ENCODE measurements around the gene GRAPL. TPM values are rescaled to one million over a fixed set of nuclear protein-coding genes. Genes with fewer than 3 reads are reported as not detected.
"Not testable (repeated sequence)": the region's sequence is repeated elsewhere in the genome, so short reads cannot be mapped to it uniquely, and the experiment has no call there.

The GRAPL gene
- total RNA-seq, 8 experiments from 2014 or later, result 0.90 to 5.2 (median 1.4) TPM; not detected in 2

DNA sequence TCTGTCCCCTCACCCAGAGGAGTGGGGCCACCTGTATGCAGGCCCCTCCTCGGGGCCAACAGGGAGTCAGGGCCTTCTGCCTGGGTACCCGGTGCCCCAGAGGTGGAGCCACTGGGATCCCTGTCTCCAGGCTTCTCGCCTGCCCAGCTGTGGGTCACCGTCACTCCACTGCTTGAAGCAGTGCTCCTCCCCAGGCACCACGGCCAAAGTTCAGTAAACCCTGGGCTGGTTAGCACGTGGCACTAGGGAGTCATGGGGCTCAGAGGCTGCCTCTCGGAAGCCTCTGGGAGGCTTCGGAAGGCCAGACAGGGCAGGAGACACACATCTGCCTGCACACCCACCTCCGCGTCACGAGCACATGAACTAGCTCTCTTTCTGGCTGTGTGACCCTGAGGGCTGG is 18.1 kb downstream of the GRAPL start:
- WGBS, 10 experiments, result no CpG with 5 or more reads among the region's 11 CpGs
- H3K27ac ChIP-seq; in situ Hi-C loops (cut with MboI; ENCODE audit: low pct_unique_long_range_greater_than_20kb in 2 of 9, low sequenced_read_pairs in 9 of 9, unreplicated experiment in 9 of 9); H3K4me3 ChIP-seq; ATAC-seq (replicated peaks in 6 of 8); H3K4me1 ChIP-seq (replicated peaks in 1 of 2): not testable (repeated sequence)

DNA sequence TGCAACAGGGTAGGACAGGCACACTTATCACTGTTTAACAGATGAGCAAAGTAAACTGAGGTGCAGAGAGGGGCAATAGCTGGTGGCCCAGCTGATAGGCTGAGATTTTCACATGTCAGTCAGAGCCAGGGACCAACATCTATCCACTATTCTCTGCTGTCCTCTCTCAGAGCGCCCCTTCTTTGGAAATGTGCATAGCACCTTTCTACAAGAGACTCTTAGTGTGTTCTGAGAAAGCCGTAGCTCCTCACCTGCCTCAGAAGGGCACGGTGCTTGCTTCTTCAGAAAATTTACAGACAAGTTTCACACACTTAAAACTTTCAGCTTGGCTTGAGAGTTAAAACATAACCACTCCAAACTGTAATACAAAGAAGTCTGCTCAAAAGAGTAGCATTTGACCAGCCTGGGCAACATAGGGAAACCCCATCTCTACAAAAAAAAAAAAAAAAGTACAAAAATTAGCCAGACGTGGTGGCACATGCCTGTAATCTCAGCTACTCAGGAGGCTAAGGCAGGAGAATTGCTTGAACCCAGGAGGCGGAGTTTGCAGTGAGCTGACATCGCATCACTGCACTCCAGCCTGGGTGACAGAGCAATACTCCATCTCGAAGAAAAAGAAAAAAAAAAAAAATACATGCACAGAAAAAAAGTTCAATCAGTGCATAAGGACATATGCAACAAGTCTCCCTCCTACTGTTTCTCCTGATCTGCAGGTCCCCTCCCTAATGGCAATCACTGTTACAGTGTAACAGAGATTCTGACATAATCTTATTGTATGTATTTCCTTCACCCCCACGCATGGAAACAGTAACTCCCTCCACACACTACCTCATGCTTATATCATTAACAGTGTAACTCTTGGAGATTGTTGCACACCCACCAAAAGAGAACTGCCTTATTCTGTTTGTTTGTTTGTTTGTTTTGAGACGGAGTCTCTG is 23.6 kb downstream of the GRAPL start:
- WGBS, 10 experiments, result no CpG with 5 or more reads among the region's 9 CpGs
- H3K4me1 ChIP-seq (replicated peaks in 1 of 2); in situ Hi-C loops (cut with MboI; ENCODE audit: low pct_unique_long_range_greater_than_20kb in 2 of 9, low sequenced_read_pairs in 9 of 9, unreplicated experiment in 9 of 9); H3K4me3 ChIP-seq; H3K27ac ChIP-seq: not testable (repeated sequence)
- peak; percentile 41 to 85 (median 64) for ATAC-seq (replicated peaks in 6 of 8)

- H3K27ac ChIP-seq; in situ Hi-C loops (cut with MboI; ENCODE audit: low pct_unique_long_range_greater_than_20kb in 2 of 9, low sequenced_read_pairs in 9 of 9, unreplicated experiment in 9 of 9); H3K4me1 ChIP-seq (replicated peaks in 1 of 2); H3K4me3 ChIP-seq: not testable (repeated sequence)
- WGBS, 10 experiments, result no CpG with 5 or more reads among the region's 8 CpGs
- ATAC-seq (replicated peaks in 6 of 8), result peak in 5 of 8 experiments; percentile 86 to 93 (median 91)
These were observed 30.2 kb downstream of the GRAPL start for GRCh38 chr17:19157628-19158027.

DNA sequence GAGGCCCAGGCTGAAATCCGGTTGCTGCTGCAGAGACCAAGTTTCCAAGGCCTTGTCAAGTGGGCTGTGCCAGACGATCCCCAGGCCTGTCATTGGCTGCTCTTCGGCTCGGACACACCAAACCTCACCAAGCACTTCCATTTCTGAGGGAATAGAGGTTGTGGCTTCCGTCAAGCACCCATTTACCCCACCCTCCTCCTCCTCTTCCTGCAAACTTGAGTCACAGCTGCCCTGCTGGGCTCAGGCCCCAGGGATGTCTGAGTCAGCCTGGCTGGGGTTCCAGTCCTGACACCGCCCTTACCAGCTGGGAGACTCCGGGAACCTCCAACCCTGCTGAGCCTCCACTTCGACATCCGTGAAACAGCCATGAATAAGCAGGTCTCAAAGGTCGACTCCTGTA is 31.1 kb downstream of the GRAPL start:
- H3K4me1 ChIP-seq (replicated peaks in 1 of 2); in situ Hi-C loops (cut with MboI; ENCODE audit: low pct_unique_long_range_greater_than_20kb in 2 of 9, low sequenced_read_pairs in 9 of 9, unreplicated experiment in 9 of 9); H3K27ac ChIP-seq; H3K4me3 ChIP-seq: not testable (repeated sequence)
- ATAC-seq (replicated peaks in 6 of 8), result peak in 3 of 8 experiments; percentile 7 to 67 (median 65)
- WGBS, 10 experiments, result no CpG with 5 or more reads among the region's 10 CpGs

DNA sequence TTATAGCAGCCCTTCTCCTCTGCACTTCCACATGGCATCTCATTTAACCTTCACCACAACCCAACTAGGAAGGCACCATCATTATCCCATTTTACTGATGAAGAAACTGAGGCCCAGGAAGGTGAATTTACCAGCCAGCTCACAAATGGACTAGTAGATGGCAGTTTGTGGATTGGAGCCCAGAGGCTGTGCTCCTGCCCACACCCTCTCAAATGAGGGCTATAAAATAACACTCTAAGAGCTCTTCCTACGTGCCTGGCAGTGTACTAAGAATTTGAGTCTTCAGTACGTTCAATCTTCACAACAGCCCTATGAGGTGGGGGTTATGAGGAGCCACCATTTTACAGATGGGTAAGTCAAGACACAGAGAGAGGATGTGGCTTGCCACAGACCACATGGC is 31.5 kb downstream of the GRAPL start:
- ATAC-seq (replicated peaks in 6 of 8); H3K4me1 ChIP-seq (replicated peaks in 1 of 2); in situ Hi-C loops (cut with MboI; ENCODE audit: low pct_unique_long_range_greater_than_20kb in 2 of 9, low sequenced_read_pairs in 9 of 9, unreplicated experiment in 9 of 9); H3K4me3 ChIP-seq; H3K27ac ChIP-seq: not testable (repeated sequence)
- WGBS, 10 experiments, result no CpG with 5 or more reads among the region's 2 CpGs

GRCh38 chr17:19161308-19162107 is 34.1 kb downstream of the GRAPL start:
- H3K4me1 ChIP-seq (replicated peaks in 1 of 2); H3K27ac ChIP-seq; H3K4me3 ChIP-seq; ATAC-seq (replicated peaks in 6 of 8); in situ Hi-C loops (cut with MboI; ENCODE audit: low pct_unique_long_range_greater_than_20kb in 2 of 9, low sequenced_read_pairs in 9 of 9, unreplicated experiment in 9 of 9): not testable (repeated sequence)
- WGBS, 10 experiments, result no CpG with 5 or more reads among the region's 13 CpGs

GRCh38 chr17:19162384-19163216 is 35.2 kb downstream of the GRAPL start:
- H3K4me1 ChIP-seq (replicated peaks in 1 of 2); H3K27ac ChIP-seq; in situ Hi-C loops (cut with MboI; ENCODE audit: low pct_unique_long_range_greater_than_20kb in 2 of 9, low sequenced_read_pairs in 9 of 9, unreplicated experiment in 9 of 9); H3K4me3 ChIP-seq: not testable (repeated sequence)
- WGBS, 10 experiments, result no CpG with 5 or more reads among the region's 71 CpGs
- peak; percentile 62 to 92 (median 72) for ATAC-seq (replicated peaks in 6 of 8)

DNA sequence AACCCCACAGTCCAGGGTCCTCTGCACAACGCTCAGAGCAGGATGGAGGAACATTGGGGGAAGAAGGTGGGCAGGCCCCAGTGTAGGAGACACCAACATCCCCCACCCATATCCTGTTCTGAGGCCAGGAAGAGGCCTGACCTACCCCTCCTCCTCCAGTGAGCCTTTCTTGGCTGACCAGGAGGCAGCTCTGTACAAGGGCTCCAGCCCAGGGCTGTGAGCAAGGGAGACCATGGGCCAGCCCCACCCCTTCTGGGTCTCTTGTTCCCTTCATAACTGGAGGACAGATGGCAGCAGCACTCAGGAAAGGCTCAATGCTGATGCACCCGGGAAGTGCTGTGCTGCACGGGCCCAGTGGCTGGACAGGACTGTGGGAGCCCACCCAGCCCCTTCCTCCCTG is 47.0 kb downstream of the GRAPL start:
- H3K27ac ChIP-seq; H3K4me3 ChIP-seq; in situ Hi-C loops (cut with MboI; ENCODE audit: low pct_unique_long_range_greater_than_20kb in 2 of 9, low sequenced_read_pairs in 9 of 9, unreplicated experiment in 9 of 9); H3K4me1 ChIP-seq (replicated peaks in 1 of 2): not testable (repeated sequence)
- peak in 7 of 8 experiments; percentile 23 to 73 (median 60) for ATAC-seq (replicated peaks in 6 of 8)
- WGBS, 10 experiments, result no CpG with 5 or more reads among the region's 3 CpGs

DNA sequence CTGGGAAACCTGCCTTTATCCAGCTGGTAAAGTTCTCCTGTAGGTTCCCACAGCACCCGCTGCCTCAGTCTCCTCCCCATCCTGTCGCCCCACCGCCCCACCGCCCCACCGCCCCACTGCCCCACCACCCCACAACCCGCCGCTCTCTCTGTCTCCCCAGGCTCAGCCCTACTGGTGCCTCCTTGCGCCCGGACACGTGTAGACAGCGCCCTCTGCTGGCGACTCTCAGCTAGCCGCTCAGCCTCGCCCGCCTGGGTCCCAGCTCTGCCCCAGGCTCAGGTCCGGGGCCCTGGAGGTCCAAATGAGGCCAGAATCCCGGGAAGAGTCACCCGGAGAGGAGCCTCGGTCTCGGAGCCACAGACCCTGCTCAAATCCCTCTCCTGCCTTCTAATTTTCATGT is 48.0 kb downstream of the GRAPL start:
- H3K27ac ChIP-seq; H3K4me1 ChIP-seq (replicated peaks in 1 of 2); H3K4me3 ChIP-seq; in situ Hi-C loops (cut with MboI; ENCODE audit: low pct_unique_long_range_greater_than_20kb in 2 of 9, low sequenced_read_pairs in 9 of 9, unreplicated experiment in 9 of 9): not testable (repeated sequence)
- no CpG with 5 or more reads among the region's 20 CpGs for WGBS, 10 experiments
- peak; percentile 94 to 100 (median 98) for ATAC-seq (replicated peaks in 6 of 8)

- peak; percentile 96 to 99 (median 98) for ATAC-seq (replicated peaks in 6 of 8)
- WGBS, 10 experiments, result no CpG with 5 or more reads among the region's 33 CpGs
- H3K27ac ChIP-seq; H3K4me1 ChIP-seq (replicated peaks in 1 of 2); in situ Hi-C loops (cut with MboI; ENCODE audit: low pct_unique_long_range_greater_than_20kb in 2 of 9, low sequenced_read_pairs in 9 of 9, unreplicated experiment in 9 of 9); H3K4me3 ChIP-seq: not testable (repeated sequence)
These were observed 53.9 kb downstream of the GRAPL start for GRCh38 chr17:19181040-19181875.

- H3K4me3 ChIP-seq; in situ Hi-C loops (cut with MboI; ENCODE audit: low pct_unique_long_range_greater_than_20kb in 2 of 9, low sequenced_read_pairs in 9 of 9, unreplicated experiment in 9 of 9); H3K4me1 ChIP-seq (replicated peaks in 1 of 2); H3K27ac ChIP-seq: not testable (repeated sequence)
- ATAC-seq (replicated peaks in 6 of 8), result peak in 5 of 8 experiments; percentile 48 to 60 (median 55)
- no CpG with 5 or more reads among the region's 62 CpGs for WGBS, 10 experiments
These were observed 60.8 kb downstream of the GRAPL start for GRCh38 chr17:19187883-19188869.

Data from motor neuron (in vitro differentiated cells).